ENCODE results near the gene S1PR1.
"Not testable (repeated sequence)": the region's sequence is repeated elsewhere in the genome, so short reads cannot be mapped to it uniquely, and the experiment has no call there.

S1PR1 gene

DNA sequence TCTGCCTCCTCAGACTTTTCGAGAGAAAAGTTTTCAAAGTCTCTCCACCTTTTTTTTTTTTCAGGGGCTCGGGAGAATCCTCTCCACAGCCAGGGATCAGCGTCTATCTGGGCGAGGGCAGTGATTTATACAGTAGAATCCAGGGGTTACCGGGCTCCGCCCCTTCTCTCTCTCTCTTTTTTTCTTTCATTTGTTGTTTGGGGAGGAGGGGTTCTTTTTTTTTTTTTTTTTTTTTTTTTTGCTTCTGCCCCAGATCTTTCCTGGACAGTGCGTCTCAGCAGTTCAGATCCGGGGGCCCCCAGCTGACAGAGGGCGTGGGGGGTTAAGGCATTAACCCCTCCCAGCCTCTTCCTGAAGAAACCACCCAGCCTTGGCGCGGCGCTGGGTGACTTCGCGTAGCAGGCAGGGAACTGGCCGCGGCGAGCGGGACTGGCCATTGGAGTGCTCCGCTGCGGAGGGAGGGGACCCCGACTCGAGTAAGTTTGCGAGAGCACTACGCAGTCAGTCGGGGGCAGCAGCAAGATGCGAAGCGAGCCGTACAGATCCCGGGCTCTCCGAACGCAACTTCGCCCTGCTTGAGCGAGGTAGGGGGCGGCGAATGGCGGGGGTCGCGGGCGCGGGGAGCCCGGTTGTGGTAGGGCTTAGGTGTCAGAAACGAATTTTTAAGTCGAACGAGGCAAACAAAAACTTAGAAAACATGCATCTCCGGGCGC is at the start of gene S1PR1:
S1PR1 (plus strand) TSS at position 504 of the 713 bp plus-strand sequence. CDS start 1,966 bp downstream, outside the sequence.
- H3K4me3 ChIP-seq (ENCODE audit: low read depth in 1 of 2, low read length in 2 of 2): peak within 1 kb of the TSS; percentile 72 to 74
- peak within 1 kb of the TSS; percentile 25 for H3K27ac ChIP-seq (ENCODE audit: low read depth, low read length)
- peaks cover 10% of the 10 kb centered on the region for H3K4me1 ChIP-seq (ENCODE audit: insufficient read depth, low read length)
- H3K9ac ChIP-seq (ENCODE audit: low read length): peak within 1 kb of the TSS; percentile 42
- H3K27me3 ChIP-seq (ENCODE audit: control insufficient read depth in 1 of 2, insufficient read depth in 2 of 2, low read length in 2 of 2): peaks cover 0 to 22% of the 10 kb centered on the region in 2 donors
- H3K9me3 ChIP-seq (ENCODE audit: low read length): no peaks in the 10 kb centered on the region
- no peaks in the 10 kb centered on the region for H3K36me3 ChIP-seq (ENCODE audit: insufficient read depth, low read length)

DNA sequence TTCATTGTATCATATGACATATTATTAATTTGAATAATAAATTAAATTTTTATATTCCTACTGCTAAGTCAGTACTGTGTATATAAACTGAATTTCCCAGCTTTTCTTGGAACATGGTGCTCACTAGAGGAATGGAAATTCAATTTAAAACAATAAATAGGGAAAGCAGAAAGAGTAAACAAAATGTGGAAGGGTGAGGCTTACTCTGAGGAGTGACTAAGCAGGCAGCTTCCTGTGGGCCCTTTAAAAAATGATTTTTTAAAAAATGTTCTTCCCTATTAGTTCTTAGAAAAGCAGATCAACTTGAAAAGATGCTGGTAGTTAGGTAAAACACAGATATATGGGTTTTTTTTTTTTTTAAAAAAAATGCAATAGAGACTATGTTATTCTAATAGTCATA is 49.5 kb upstream of the S1PR1 start:
- no peak overlapping the region for H3K4me3 ChIP-seq (ENCODE audit: low read depth in 1 of 2, low read length in 2 of 2)
- no peaks in the 10 kb centered on the region for H3K9me3 ChIP-seq (ENCODE audit: low read length)
- no peaks in the 10 kb centered on the region for H3K36me3 ChIP-seq (ENCODE audit: insufficient read depth, low read length)
- H3K27ac ChIP-seq (ENCODE audit: low read depth, low read length): no peak overlapping the region
- H3K4me1 ChIP-seq (ENCODE audit: insufficient read depth, low read length): no peaks in the 10 kb centered on the region
- H3K27me3 ChIP-seq (ENCODE audit: control insufficient read depth in 1 of 2, insufficient read depth in 2 of 2, low read length in 2 of 2): no peaks in the 10 kb centered on the region
- H3K9ac ChIP-seq (ENCODE audit: low read length): no peak overlapping the region

DNA sequence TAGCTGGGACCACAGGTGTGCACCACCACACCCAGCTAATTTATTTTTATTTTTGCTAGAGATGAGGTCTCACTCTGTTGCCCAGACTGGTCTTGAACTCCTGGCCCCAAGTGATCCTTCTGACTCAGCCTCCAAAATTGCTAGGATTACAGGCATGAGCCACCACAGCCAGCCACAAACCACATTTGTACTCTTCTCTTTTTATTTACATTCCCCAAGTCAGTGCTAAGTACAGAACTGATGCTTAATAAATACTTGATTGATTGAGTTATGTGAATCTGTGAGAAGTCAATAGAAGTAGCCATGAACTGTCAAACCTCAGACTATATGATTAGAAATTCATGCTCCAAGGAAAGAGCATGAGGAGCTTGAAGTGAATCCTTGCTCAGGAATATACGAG is 48.5 kb upstream of the S1PR1 start:
- H3K4me3 ChIP-seq (ENCODE audit: low read depth in 1 of 2, low read length in 2 of 2): no peak overlapping the region
- no peaks in the 10 kb centered on the region for H3K36me3 ChIP-seq (ENCODE audit: insufficient read depth, low read length)
- H3K4me1 ChIP-seq (ENCODE audit: insufficient read depth, low read length): no peaks in the 10 kb centered on the region
- no peak overlapping the region for H3K9ac ChIP-seq (ENCODE audit: low read length)
- no peaks in the 10 kb centered on the region for H3K9me3 ChIP-seq (ENCODE audit: low read length)
- no peak overlapping the region for H3K27ac ChIP-seq (ENCODE audit: low read depth, low read length)
- no peaks in the 10 kb centered on the region for H3K27me3 ChIP-seq (ENCODE audit: control insufficient read depth in 1 of 2, insufficient read depth in 2 of 2, low read length in 2 of 2)

DNA sequence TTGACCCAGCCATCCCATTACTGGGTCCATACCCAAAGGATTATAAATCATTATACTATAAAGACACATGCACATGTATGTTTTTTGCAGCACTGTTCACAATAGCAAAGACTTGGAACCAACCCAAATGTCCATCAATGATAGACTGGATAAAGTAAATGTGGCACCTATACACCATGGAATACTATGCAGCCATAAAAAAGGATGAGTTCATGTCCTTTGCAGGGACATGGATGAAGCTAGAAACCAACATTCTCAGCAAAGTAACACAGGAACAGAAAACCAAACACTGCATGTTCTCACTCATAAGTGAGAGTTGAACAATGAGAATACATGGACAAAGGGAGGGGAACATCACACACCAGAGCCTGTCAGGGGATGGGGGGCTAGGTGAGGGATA is 47.9 kb upstream of the S1PR1 start:
- H3K4me3 ChIP-seq (ENCODE audit: low read depth in 1 of 2, low read length in 2 of 2); H3K9ac ChIP-seq (ENCODE audit: low read length); H3K27me3 ChIP-seq (ENCODE audit: control insufficient read depth in 1 of 2, insufficient read depth in 2 of 2, low read length in 2 of 2); H3K36me3 ChIP-seq (ENCODE audit: insufficient read depth, low read length); H3K9me3 ChIP-seq (ENCODE audit: low read length); H3K4me1 ChIP-seq (ENCODE audit: insufficient read depth, low read length); H3K27ac ChIP-seq (ENCODE audit: low read depth, low read length): not testable (repeated sequence)

DNA sequence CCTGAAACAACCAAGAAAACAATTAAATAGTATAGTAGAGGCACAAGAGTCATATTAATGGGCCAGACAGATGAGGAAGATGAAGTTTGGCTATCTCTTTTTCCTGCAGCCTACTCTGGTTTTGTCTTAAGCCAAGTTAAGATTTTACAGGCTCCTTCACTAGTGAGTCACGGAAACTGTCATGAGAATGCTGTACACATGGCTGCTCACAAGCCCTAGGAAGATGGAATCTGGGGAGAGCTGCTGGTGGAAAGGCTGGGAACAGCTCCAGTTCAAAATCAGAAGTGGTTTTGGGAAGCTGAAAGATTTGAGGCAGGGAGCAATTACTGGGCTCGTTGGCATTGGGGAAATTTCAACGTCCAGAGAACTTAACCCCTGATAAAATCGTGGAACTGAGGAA is 46.4 kb upstream of the S1PR1 start:
- H3K4me3 ChIP-seq (ENCODE audit: low read depth in 1 of 2, low read length in 2 of 2): no peak overlapping the region
- no peaks in the 10 kb centered on the region for H3K27me3 ChIP-seq (ENCODE audit: control insufficient read depth in 1 of 2, insufficient read depth in 2 of 2, low read length in 2 of 2)
- no peaks in the 10 kb centered on the region for H3K36me3 ChIP-seq (ENCODE audit: insufficient read depth, low read length)
- H3K9ac ChIP-seq (ENCODE audit: low read length): no peak overlapping the region
- no peaks in the 10 kb centered on the region for H3K9me3 ChIP-seq (ENCODE audit: low read length)
- H3K4me1 ChIP-seq (ENCODE audit: insufficient read depth, low read length): no peaks in the 10 kb centered on the region
- H3K27ac ChIP-seq (ENCODE audit: low read depth, low read length): no peak overlapping the region

DNA sequence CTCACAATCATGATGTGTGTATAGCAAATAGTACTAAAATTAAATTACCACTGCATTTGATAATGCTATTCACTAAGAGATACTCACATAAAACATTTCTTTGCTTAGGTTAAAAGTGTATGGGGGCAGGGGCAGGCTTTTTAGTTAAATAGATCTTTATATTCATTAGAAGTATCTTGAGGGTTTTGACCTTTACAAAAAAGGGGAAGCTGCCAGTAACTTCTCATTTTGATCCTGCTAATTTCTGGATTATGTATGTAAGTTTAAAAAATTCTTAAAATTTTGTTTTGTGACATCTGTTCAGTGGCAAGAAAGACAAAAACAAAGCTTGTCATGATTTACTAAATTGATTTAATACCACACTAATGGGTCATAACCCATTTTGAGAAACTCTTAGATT is 45.8 kb upstream of the S1PR1 start:
- H3K36me3 ChIP-seq (ENCODE audit: insufficient read depth, low read length): no peaks in the 10 kb centered on the region
- H3K27ac ChIP-seq (ENCODE audit: low read depth, low read length): no peak overlapping the region
- no peak overlapping the region for H3K9ac ChIP-seq (ENCODE audit: low read length)

DNA sequence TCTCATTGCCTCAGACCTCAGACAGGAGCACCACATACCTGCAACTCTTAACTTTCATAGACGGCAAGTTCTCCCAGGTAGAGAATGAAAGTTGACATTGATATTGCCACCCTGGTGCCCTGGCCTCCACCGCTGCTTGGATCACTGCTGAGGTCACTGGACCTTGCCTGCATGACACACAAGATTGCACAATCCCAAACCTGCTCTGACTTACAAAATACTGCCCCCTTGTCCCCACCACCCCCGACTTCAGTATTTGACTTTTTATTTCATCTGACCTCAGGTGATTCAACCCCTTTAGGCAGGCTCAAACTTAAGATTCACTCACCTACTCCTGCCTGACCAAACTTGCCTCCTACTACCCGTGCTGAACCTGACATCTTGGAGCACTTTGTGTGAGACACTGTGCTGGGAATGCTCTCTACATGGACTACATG is 43.1 kb upstream of the S1PR1 start:
- Histone ChIP-seq H3K27me3 (ENCODE audit: control insufficient read depth in 1 of 2, insufficient read depth in 2 of 2, low read length in 2 of 2) (no peaks in the 10 kb centered on the region), H3K4me1 (ENCODE audit: insufficient read depth, low read length) (no peaks in the 10 kb centered on the region), H3K36me3 (ENCODE audit: insufficient read depth, low read length) (no peaks in the 10 kb centered on the region), H3K27ac (ENCODE audit: low read depth, low read length) (no peak overlapping the region), H3K9ac (ENCODE audit: low read length) (no peak overlapping the region), H3K9me3 (ENCODE audit: low read length) (no peaks in the 10 kb centered on the region), H3K4me3 (ENCODE audit: low read depth in 1 of 2, low read length in 2 of 2) (no peak overlapping the region)

More for the DNA sequence above, 45.8 kb upstream of the S1PR1 start:
- Histone ChIP-seq H3K4me3 (ENCODE audit: low read depth in 1 of 2, low read length in 2 of 2) (no peak overlapping the region), H3K27me3 (ENCODE audit: control insufficient read depth in 1 of 2, insufficient read depth in 2 of 2, low read length in 2 of 2) (no peaks in the 10 kb centered on the region), H3K9me3 (ENCODE audit: low read length) (no peaks in the 10 kb centered on the region), H3K4me1 (ENCODE audit: insufficient read depth, low read length) (no peaks in the 10 kb centered on the region)

DNA sequence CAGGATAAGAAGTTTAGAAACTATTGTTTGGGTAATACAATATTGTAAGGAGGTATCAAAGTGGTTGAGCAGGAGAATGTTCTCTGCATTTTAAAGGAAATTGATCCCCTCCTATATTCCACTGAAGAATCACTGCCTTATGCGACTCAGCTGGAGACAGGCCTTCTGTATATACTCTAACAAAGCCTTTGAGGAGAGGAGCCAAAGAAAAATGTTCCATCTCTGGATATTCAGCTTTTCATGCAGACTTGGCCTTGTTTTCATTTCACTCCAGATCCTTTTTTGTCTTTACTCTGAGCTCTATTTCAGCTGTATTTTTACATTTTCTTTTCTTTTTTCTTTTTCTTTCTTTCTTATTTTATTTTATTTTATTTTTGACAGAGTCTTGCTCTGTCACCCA is 42.1 kb upstream of the S1PR1 start:
- H3K4me1 ChIP-seq (ENCODE audit: insufficient read depth, low read length): no peaks in the 10 kb centered on the region
- H3K9me3 ChIP-seq (ENCODE audit: low read length): no peaks in the 10 kb centered on the region
- no peaks in the 10 kb centered on the region for H3K27me3 ChIP-seq (ENCODE audit: control insufficient read depth in 1 of 2, insufficient read depth in 2 of 2, low read length in 2 of 2)
- H3K36me3 ChIP-seq (ENCODE audit: insufficient read depth, low read length): no peaks in the 10 kb centered on the region
- no peak overlapping the region for H3K9ac ChIP-seq (ENCODE audit: low read length)
- no peak overlapping the region for H3K4me3 ChIP-seq (ENCODE audit: low read depth in 1 of 2, low read length in 2 of 2)
- H3K27ac ChIP-seq (ENCODE audit: low read depth, low read length): no peak overlapping the region

DNA sequence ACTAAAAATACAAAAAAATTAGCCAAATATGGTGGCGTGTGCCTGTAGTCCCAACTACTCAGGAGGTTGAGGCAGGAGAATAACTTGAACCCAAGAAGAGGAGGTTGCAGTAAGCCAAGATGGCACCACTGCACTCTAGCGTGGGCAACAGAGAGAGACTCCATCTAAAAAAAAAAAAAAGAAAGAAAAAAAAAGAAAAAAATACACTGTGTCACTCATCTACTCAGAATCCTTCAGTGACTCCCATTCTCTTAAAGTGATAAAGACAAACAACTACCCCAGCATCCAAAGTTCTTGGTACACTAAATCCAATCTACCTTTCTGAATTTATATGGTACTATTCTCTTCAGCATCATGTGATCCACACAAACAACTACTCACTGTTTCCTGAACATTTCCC is 40.2 kb upstream of the S1PR1 start:
- Histone ChIP-seq H3K4me1 (ENCODE audit: insufficient read depth, low read length) (no peaks in the 10 kb centered on the region), H3K9me3 (ENCODE audit: low read length) (no peaks in the 10 kb centered on the region), H3K36me3 (ENCODE audit: insufficient read depth, low read length) (no peaks in the 10 kb centered on the region), H3K4me3 (ENCODE audit: low read depth in 1 of 2, low read length in 2 of 2) (no peak overlapping the region), H3K9ac (ENCODE audit: low read length) (no peak overlapping the region), H3K27ac (ENCODE audit: low read depth, low read length) (no peak overlapping the region), H3K27me3 (ENCODE audit: control insufficient read depth in 1 of 2, insufficient read depth in 2 of 2, low read length in 2 of 2) (no peaks in the 10 kb centered on the region)

DNA sequence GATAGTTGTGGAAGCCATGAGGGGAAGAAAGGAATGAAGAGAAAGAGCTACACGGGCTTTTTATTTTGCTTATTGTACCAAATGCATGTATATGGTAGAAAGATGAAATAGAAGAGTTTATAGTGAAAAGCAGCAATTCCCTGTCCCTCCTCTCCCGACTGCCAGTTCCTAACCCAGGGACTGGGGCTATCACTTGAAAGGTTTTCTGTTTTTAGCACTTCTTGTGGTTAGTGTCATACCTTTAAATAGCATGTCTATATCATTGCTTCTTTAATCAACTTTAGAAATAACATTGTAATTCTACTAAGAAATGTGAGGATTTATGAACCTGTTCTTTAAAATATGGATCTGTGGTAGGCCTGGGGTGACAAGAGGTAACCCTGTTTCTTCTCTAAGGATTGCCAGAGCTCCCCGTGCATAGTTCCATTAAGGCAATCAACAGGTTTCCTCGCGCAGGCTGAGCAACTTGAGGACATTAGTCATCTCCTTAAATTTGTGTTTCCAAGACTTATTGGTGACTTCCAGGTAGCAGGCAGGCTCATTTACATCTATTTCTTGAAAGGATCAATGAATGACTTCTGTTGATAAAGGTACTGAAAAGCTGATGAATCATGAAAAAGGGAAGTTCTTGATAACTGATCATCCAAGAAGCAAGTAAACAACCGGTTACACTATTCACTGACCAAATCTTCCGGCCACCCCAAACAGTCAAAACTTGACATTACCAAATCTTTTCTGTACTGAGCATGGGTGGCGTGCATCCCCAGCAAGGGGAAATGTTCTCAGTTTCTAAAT is 37.8 kb upstream of the S1PR1 start:
- no peak overlapping the region for H3K4me3 ChIP-seq (ENCODE audit: low read depth in 1 of 2, low read length in 2 of 2)
- H3K27ac ChIP-seq (ENCODE audit: low read depth, low read length): no peak overlapping the region
- no peak overlapping the region for H3K9ac ChIP-seq (ENCODE audit: low read length)
- H3K27me3 ChIP-seq (ENCODE audit: control insufficient read depth in 1 of 2, insufficient read depth in 2 of 2, low read length in 2 of 2): no peaks in the 10 kb centered on the region
- no peaks in the 10 kb centered on the region for H3K36me3 ChIP-seq (ENCODE audit: insufficient read depth, low read length)
- no peaks in the 10 kb centered on the region for H3K4me1 ChIP-seq (ENCODE audit: insufficient read depth, low read length)
- no peaks in the 10 kb centered on the region for H3K9me3 ChIP-seq (ENCODE audit: low read length)

DNA sequence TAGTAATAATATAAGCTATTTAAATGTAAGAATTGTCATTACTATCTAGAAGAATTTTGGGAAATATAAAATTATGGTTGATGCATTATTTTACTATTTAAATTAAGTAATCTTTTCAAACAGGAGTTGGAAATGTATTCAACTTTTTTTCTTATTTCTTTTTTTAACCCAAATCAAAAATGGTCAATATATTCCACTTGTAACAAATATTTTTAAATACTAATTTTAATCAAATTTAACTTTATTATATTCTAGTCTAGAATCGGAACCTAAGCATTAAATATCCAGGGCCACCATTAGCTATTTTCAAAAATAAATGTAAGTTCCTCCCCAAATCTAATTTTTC is 37.2 kb upstream of the S1PR1 start:
- Histone ChIP-seq H3K36me3 (ENCODE audit: insufficient read depth, low read length) (no peaks in the 10 kb centered on the region), H3K9ac (ENCODE audit: low read length) (no peak overlapping the region), H3K4me1 (ENCODE audit: insufficient read depth, low read length) (no peaks in the 10 kb centered on the region), H3K27ac (ENCODE audit: low read depth, low read length) (no peak overlapping the region), H3K4me3 (ENCODE audit: low read depth in 1 of 2, low read length in 2 of 2) (no peak overlapping the region), H3K27me3 (ENCODE audit: control insufficient read depth in 1 of 2, insufficient read depth in 2 of 2, low read length in 2 of 2) (no peaks in the 10 kb centered on the region), H3K9me3 (ENCODE audit: low read length) (no peaks in the 10 kb centered on the region)

DNA sequence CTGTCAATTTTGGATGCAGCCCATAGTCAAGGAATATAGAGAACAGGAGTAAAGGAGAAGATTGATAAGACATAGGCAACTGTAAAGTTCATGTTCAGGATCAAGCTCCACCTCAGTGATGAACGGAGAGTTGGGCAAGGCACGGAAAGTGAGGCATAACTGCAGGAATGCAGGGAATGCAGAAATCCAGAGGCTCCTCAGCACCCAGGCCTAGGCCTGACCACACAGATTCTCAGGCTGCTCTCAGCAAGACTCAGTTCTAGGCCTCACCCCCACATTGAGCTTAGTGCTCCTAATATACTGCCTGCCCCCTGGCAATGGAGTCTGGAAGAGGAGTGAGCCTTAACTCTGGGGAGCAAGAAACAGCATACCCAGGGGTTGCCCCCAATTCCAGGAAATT is 36.3 kb upstream of the S1PR1 start:
- H3K4me1 ChIP-seq (ENCODE audit: insufficient read depth, low read length): no peaks in the 10 kb centered on the region
- no peaks in the 10 kb centered on the region for H3K27me3 ChIP-seq (ENCODE audit: control insufficient read depth in 1 of 2, insufficient read depth in 2 of 2, low read length in 2 of 2)
- no peak overlapping the region for H3K9ac ChIP-seq (ENCODE audit: low read length)
- no peaks in the 10 kb centered on the region for H3K36me3 ChIP-seq (ENCODE audit: insufficient read depth, low read length)
- no peaks in the 10 kb centered on the region for H3K9me3 ChIP-seq (ENCODE audit: low read length)
- H3K4me3 ChIP-seq (ENCODE audit: low read depth in 1 of 2, low read length in 2 of 2): no peak overlapping the region
- no peak overlapping the region for H3K27ac ChIP-seq (ENCODE audit: low read depth, low read length)
